ENCODE results near the gene CUEDC1.

The CUEDC1 gene

GRCh38 chr17:57939797-57940196, 15.4 kb downstream of the CUEDC1 start:
- no peaks in the 10 kb centered on the region for H4K20me1 ChIP-seq (ENCODE audit: insufficient read depth, low read length)
- H3K9me2 ChIP-seq (replicated peaks; ENCODE audit: insufficient read depth, low read length), result no peaks in the 10 kb centered on the region
- peak overlapping the region; percentile 12; the same call in 1 of the 2 replicates for H3K4me3 ChIP-seq (ENCODE audit: low read length)
- H2AFZ ChIP-seq (ENCODE audit: low read length), result peak overlapping the region; percentile 54; the same call in 1 of the 2 replicates
- peaks cover 24% of the 10 kb centered on the region for H3F3A ChIP-seq (ENCODE audit: insufficient read depth, low read length)
- TF ChIP-seq EZH2 (optimal IDR thresholded peaks at IDR 0.05; ENCODE audit: low read depth, low read length) (no peak), EZH2phosphoT487 (IDR thresholded peaks at IDR 0.05; ENCODE audit: low read length) (no peak), CTCF (IDR thresholded peaks at IDR 0.05; ENCODE audit: low read length) (no peak)
- H3K27me3 ChIP-seq (replicated peaks; ENCODE audit: insufficient read depth, low read length), result peaks cover 14% of the 10 kb centered on the region
- peak overlapping the region; percentile 77 for H3K27ac ChIP-seq (ENCODE audit: low read length)
- peak; percentile 96 for DNase-seq
- H3K9ac ChIP-seq (ENCODE audit: low read length), result peak overlapping the region; percentile 43; the same call in 1 of the 2 replicates
- H3K36me3 ChIP-seq (replicated peaks; ENCODE audit: insufficient read depth, low read length), result no peaks in the 10 kb centered on the region
- peaks cover 29% of the 10 kb centered on the region for H3K4me1 ChIP-seq (ENCODE audit: low read length)
- peak overlapping the region; percentile 61; the same call in 1 of the 2 replicates for H3K4me2 ChIP-seq (ENCODE audit: low read depth, low read length)
- H3K79me2 ChIP-seq (ENCODE audit: low read length), result no peaks in the 10 kb centered on the region
- H3K9me3 ChIP-seq (replicated peaks; ENCODE audit: insufficient read depth, low read length), result no peaks in the 10 kb centered on the region

GRCh38 chr17:57938061-57938502, 17.1 kb downstream of the CUEDC1 start:
- Histone ChIP-seq H3K4me1 (ENCODE audit: low read length) (peaks cover 29% of the 10 kb centered on the region), H3K4me2 (ENCODE audit: low read depth, low read length) (no peak overlapping the region)
- DNase-seq, result no peak

GRCh38 chr17:57937492-57937891, 17.7 kb downstream of the CUEDC1 start:
- no peak for DNase-seq
- TF ChIP-seq EZH2phosphoT487 (IDR thresholded peaks at IDR 0.05; ENCODE audit: low read length), result no peak
- TF ChIP-seq EZH2 (optimal IDR thresholded peaks at IDR 0.05; ENCODE audit: low read depth, low read length), result no peak
- TF ChIP-seq CTCF (IDR thresholded peaks at IDR 0.05; ENCODE audit: low read length), result no peak
- H2AFZ ChIP-seq (ENCODE audit: low read length), result no peak overlapping the region
- no peak overlapping the region for H3K27ac ChIP-seq (ENCODE audit: low read length)
- H4K20me1 ChIP-seq (ENCODE audit: insufficient read depth, low read length), result no peaks in the 10 kb centered on the region
- H3K9ac ChIP-seq (ENCODE audit: low read length), result no peak overlapping the region
- no peaks in the 10 kb centered on the region for H3K36me3 ChIP-seq (replicated peaks; ENCODE audit: insufficient read depth, low read length)
- H3K9me2 ChIP-seq (replicated peaks; ENCODE audit: insufficient read depth, low read length), result no peaks in the 10 kb centered on the region
- H3F3A ChIP-seq (ENCODE audit: insufficient read depth, low read length), result peaks cover 24% of the 10 kb centered on the region
- peaks cover 29% of the 10 kb centered on the region for H3K4me1 ChIP-seq (ENCODE audit: low read length)
- no peaks in the 10 kb centered on the region for H3K79me2 ChIP-seq (ENCODE audit: low read length)
- no peak overlapping the region for H3K4me2 ChIP-seq (ENCODE audit: low read depth, low read length)
- H3K9me3 ChIP-seq (replicated peaks; ENCODE audit: insufficient read depth, low read length), result no peaks in the 10 kb centered on the region
- H3K27me3 ChIP-seq (replicated peaks; ENCODE audit: insufficient read depth, low read length), result no peaks in the 10 kb centered on the region
- H3K4me3 ChIP-seq (ENCODE audit: low read length), result no peak overlapping the region

More at GRCh38 chr17:57938061-57938502, 17.1 kb downstream of the CUEDC1 start:
- Histone ChIP-seq H3K36me3 (replicated peaks; ENCODE audit: insufficient read depth, low read length) (no peaks in the 10 kb centered on the region), H3K9me2 (replicated peaks; ENCODE audit: insufficient read depth, low read length) (no peaks in the 10 kb centered on the region), H3K79me2 (ENCODE audit: low read length) (no peaks in the 10 kb centered on the region), H3K27me3 (replicated peaks; ENCODE audit: insufficient read depth, low read length) (peaks cover 2% of the 10 kb centered on the region; the same call in 1 of the 2 replicates), H3K4me3 (ENCODE audit: low read length) (no peak overlapping the region), H3K9ac (ENCODE audit: low read length) (no peak overlapping the region), H3F3A (ENCODE audit: insufficient read depth, low read length) (peaks cover 24% of the 10 kb centered on the region), H3K27ac (ENCODE audit: low read length) (no peak overlapping the region), H4K20me1 (ENCODE audit: insufficient read depth, low read length) (no peaks in the 10 kb centered on the region), H3K9me3 (replicated peaks; ENCODE audit: insufficient read depth, low read length) (no peaks in the 10 kb centered on the region), H2AFZ (ENCODE audit: low read length) (no peak overlapping the region)
- no peak for TF ChIP-seq CTCF (IDR thresholded peaks at IDR 0.05; ENCODE audit: low read length)
- no peak for TF ChIP-seq EZH2 (optimal IDR thresholded peaks at IDR 0.05; ENCODE audit: low read depth, low read length)
- no peak for TF ChIP-seq EZH2phosphoT487 (IDR thresholded peaks at IDR 0.05; ENCODE audit: low read length)

Data from MM.1S (cell line).